Femur (tissue), 1 donor: ENCODE measurements around the gene CENPX.
A peak's percentile ranks its signal among the peaks of the same experiment; 100 is the strongest.

Experiments
- DNase-seq: peaks from one replicate; pipeline ENCODE4 v3.0.0-alpha.2; 2017

CENPX gene

DNA sequence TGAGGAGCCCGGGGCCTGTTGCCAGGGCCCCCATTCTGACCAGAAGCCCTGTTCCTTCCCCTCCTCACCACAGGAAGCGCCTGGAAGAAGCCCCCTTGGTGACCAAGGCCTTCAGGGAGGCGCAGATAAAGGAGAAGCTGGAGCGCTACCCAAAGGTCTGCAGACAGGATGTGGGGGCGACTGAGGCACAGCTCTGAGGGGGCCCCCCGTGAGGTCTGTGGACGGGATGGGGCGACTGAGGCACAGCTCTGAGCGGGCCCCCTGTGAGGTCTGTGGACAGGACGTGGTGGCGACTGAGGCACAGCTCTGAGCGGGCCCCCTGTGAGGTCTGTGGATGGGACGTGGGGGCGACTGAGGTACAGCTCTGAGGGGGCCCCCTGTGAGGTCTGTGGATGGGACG is 13.3 kb downstream of the CENPX start:
- DNase-seq = no peak

- DNase-seq = no peak
These were observed 13.7 kb downstream of the CENPX start for GRCh38 chr17:82008941-82009405.

DNA sequence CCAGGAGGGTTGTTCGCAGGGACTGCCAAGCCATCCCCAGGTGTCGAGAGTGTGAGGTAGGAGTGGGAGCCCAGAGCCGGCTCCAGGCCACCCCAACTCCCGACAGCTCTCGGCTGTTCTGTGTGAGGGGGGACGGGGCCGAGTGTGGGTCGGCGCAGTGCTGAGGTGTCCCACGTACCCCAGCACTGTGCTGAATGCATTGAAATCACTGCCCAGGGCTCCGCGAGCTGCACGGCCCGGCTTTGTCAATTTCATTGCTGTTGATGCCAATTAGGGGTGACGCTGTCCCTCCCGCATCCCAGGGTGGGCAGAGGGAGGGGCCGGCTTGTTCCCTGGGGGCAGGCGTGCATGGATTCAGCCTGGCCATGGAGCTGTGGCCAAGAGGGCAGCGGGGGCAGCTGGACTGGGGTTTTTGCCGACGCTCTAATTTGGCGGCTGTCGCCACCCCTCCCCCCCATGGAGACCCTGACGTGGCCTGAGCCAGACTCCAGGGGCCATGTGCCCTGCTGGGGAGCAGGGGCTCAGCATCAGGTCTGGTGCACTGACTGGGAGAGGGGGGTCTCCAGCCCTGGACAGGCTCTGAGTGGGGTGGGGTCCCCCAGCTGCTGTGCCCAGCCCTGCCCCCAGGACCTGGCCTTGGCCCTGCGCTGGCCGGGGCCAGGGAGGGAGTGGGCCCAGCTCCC is 14.3 kb downstream of the CENPX start:
- DNase-seq = no peak

- no peak for DNase-seq
These were observed 15.0 kb downstream of the CENPX start for GRCh38 chr17:82007495-82008257.

GRCh38 chr17:82007228-82007494 is 15.5 kb downstream of the CENPX start:
- DNase-seq = no peak

DNA sequence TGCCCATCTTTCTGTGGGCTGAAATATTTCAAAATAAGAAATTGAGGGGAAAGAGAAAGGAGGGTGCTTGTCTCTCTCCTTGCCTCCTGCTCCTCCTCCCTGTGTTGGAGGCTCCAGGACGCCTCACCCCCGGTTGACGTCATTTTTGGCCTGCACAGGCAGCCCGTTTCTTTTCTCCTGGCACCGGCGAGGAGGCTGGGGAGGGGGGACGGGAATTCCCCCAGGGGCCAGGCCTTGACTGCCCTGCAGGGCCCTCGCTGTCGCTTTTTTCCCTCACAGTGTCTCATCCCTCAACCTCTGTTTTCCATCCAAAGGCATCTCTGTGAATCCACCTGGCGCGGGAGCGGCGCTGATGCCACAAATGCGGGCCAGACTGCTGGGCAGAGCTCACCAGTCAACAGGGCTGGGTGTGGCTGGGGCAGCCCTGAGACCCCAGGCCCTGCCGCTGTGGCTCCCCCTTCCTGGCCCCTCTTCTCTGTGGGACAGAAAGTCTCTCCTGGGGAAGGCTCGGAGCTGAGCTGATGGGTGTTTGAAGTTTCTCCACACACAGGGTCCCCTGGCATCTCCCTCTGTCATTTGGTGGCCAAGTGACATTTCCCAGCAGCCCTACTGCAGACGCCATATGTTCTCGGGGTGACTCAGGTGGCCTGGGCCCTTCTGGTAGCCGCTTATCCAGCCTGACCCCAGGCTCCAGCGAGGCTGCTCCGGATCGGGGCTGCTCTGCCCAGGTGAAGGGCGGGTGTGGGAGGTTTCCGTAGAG is 16.0 kb downstream of the CENPX start:
- DNase-seq = no peak

GRCh38 chr17:82005701-82006348 is 16.9 kb downstream of the CENPX start:
- DNase-seq = no peak

DNA sequence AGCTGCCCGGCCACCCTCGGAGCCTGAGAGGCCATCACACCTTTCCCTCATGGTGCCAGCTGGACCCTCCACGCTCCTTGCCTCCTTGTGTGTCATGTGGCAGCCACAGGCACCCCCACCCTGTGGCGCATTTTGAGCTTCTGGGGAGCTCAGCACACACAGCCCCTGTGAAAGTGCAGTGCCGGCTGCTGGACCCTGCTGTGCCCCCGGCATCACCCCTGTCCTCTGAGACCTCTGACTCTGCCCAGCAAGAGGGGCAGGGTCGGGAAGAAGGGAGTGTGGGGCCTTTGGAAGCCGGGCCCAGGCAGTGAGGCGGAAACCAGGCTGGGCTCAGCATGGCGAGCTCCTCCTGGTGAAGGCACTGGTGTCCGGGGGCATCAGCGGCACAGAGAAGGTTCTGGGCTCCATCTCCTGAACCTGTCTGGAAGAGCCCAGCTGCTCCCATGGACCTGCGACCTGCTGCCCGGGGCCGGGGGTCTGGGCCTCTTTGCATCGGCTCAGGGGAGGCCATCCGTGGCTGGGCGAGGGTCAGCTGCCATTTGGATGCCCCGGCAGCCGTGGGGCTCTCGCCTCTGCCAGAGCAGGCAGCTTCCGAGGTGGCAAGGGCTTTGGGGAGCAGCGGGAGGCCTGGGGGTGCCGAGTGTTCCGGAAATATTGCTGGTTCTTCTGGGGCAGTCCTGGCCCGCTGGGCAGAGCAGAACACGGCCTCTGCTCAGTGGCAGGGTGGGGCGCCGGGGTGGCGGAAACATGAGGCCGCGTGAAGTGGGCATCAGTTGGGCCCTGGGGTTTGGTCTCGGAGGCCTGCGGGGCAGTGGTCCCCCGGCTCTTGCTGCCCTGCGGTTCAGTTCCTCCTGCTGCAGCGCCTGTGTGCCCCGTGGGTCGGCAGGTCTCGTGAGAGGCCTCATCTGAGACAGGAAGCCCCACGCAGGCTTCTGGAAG is 17.9 kb downstream of the CENPX start:
- DNase-seq = no peak

DNA sequence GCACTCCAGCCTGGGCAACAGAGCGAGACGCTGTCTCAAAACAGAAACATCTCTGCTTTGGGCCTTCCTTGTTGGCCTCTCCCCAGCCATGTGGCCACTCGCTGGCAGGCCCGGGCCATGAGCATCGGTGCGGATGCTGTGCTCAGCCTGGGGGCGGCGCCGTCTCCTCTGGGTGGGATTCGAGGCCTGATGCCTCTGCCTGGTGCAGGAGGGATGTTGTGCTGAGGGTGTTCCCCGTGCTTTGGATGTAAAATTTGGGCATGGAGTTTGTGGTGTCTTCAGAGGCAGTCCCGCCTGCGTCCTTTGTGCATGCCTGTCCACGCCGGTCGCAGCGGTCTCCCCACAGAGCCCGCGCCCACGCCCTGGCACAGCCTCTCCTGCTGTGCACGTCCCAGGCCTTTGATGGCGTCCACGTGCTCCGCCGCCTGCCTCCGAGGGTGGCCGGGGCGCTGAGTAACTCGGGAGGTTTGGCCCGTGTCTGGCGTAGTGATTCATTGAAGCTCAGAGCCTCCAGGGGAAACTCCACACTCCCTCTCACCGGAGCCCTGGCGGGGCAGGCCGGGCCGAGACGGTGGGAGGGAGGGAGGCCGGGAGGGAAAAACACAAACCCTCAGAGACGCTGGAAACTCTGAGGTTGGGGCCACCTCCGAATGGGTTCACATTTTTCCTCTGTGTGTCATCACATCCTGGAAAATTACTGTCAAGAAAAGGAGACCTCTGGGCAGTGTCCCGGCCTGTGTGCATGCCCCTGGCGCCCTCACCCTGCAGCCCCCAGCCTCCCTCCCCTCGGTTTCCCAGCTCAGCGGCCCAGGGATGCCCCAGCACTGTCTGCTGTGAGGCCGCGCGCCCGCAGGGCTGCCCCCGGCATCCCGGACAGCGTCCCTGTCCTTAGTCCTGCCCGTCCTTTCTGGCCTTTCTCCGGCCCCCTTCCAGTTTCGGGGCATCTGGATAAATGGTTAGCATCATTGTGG is 19.0 kb downstream of the CENPX start:
- DNase-seq = peak; percentile 83

DNA sequence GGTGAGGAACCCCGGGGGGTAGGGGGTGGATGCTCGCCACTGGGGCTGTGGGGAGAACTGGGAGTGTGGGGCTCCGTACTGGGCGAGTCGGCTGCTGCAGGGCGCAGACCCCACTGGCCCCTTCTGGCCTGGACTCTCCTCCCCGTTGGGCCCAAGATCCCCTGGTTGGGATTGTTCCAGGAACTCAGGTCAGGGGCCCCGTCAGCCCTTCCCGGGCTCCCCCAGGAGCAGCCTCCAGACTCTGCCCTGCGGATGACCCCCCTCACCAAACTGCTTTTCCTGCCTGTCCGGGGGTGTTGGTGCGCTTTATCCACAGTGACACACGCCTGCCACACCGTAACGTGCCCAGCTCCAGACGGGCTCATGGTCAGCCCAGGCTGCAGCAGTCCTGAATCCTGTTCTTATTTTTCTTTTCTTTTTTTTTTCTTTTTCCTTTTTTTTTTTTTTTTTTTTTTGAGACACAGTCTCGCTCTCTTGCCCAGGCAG is 21.1 kb downstream of the CENPX start:
- no peak for DNase-seq

GRCh38 chr17:82000803-82001570 is 21.7 kb downstream of the CENPX start:
- DNase-seq = no peak

GRCh38 chr17:81999976-82000802 is 22.5 kb downstream of the CENPX start:
- no peak for DNase-seq

DNA sequence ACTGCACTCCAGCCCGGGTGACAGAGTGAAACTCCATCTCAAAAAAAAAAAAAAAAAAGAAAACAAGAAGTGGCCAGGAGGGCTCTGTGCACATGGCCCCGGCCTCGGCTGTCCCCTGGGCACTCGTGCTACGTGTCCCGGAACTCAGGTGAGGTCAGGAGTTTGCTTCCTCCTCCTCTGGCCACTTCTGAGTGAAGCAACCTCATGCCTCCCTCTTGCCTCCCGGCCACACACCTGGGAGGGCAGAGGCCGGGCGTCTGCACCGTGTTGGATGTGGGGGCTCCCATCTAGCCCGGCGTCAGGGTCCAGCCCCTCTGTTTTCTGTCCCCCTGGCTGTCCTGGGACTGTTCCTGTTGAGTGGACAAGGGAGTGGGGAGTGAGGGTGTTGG is 23.1 kb downstream of the CENPX start:
- DNase-seq = no peak

- DNase-seq = peak; percentile 47
These were observed 23.8 kb downstream of the CENPX start for GRCh38 chr17:81998691-81999438.

- no peak for DNase-seq
These were observed 24.5 kb downstream of the CENPX start for GRCh38 chr17:81998212-81998611.

DNA sequence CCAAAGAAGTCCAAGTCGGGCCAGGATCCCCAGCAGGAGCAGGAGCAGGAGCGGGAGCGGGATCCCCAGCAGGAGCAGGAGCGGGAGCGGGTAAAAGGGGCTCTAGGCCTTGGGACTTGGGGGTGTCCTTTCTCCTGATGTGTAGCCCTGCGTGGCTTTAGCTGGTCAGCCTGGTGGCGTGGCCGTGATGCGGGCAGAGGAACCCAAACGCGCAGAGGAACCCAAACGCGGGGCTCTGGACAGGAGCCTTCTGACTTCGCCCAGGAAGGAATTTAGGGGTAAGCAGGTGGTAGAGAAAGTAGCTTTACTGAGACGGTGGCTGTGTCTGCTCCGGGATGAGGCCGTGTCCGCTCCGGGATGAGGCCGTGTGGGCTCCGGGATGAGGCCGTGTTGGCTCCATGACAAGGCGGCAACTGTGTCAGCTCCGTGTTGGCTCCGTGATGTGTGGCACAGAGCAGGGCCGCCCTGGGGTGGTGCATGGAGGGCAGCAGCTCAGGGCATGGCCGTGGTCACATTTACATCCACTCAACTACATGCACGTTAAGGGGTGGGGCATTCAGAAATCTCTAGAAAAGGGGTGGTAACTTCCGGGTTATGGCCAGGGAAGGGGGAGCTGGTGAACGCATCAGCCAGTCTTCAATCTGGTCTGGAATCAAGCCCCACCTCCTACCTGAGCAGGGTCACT is 25.8 kb downstream of the CENPX start:
- no peak for DNase-seq

- no peak for DNase-seq
These were observed 26.4 kb downstream of the CENPX start for GRCh38 chr17:81996232-81996756.
